ENCODE data around the gene VWF.

- TF ChIP-seq CTCF (IDR thresholded peaks at IDR 0.05) = no peak
- TF ChIP-seq POLR2A (IDR thresholded peaks at IDR 0.05) = no peak
Observed at GRCh38 chr12:6042446-6042845, 82.0 kb downstream of the VWF start.
